Activated naive CD4-positive, alpha-beta T cell treated with anti-CD3 and anti-CD28 coated beads, Interleukin-2, amount 50 U/mL, for 72 hours (primary cell): ENCODE measurements around the gene ZNF638. TPM values are rescaled to one million over a fixed set of nuclear protein-coding genes. Genes with fewer than 3 reads are reported as not detected.
A peak's percentile ranks its signal among the peaks of the same experiment; 100 is the strongest.

Experiments
- ATAC-seq, 2 donors: fragments of 150-1000 bp; cut with Tn5 transposase; 2 replicates each; pipeline ENCODE4 v1.10.0; 2021; ENCODE audit warnings: mild to moderate bottlenecking in 2 of 2, moderate library complexity in 2 of 2
- DNase-seq, 2 donors: peaks; one replicate each; pipeline ENCODE4 v3.0.0; 2021 to 2022; ENCODE audit warnings: low spot score in 2 of 2
- H3K27ac Mint-ChIP-seq, 2 donors: one replicate each; pipeline ENCODE4 v1.8.0; 2022; ENCODE audit warnings: mild to moderate bottlenecking in 2 of 2, mixed read lengths in 2 of 2
- H3K36me3 Mint-ChIP-seq, 2 donors: one replicate each; pipeline ENCODE4 v1.8.0; 2022; ENCODE audit warnings: mixed read lengths in 2 of 2
- H3K9me3 Mint-ChIP-seq, 2 donors: one replicate each; pipeline ENCODE4 v1.8.0; 2022; ENCODE audit warnings: mixed read lengths in 2 of 2
- total RNA-seq, 2 donors: library from RNA; stranded (reverse); gene quantifications; one replicate each; pipeline ENCODE4 v1.2.3, GENCODE V29; 2022

Gene ZNF638
- total RNA-seq, 2 donors from 2014 or later = 111 to 126 TPM

- Mint-ChIP-seq H3K27ac (no peak overlapping the region), H3K36me3 (no peaks in the 10 kb centered on the region), H3K9me3 (no peaks in the 10 kb centered on the region)
- DNase-seq (no peak), ATAC-seq (no peak)
Measured at GRCh38 chr2:71468279-71469015, 136.9 kb downstream of the ZNF638 start.

GRCh38 chr2:71469403-71470398 lies 138.1 kb downstream of the ZNF638 start:
- H3K27ac Mint-ChIP-seq = no peak overlapping the region
- no peaks in the 10 kb centered on the region for H3K36me3 Mint-ChIP-seq
- ATAC-seq = no peak
- no peaks in the 10 kb centered on the region for H3K9me3 Mint-ChIP-seq
- DNase-seq = no peak

GRCh38 chr2:71471276-71471675 lies 139.7 kb downstream of the ZNF638 start:
- peak in 1 of 2 donors; percentile 59 for ATAC-seq
- DNase-seq = no peak
- Mint-ChIP-seq H3K27ac (no peak overlapping the region), H3K36me3 (no peaks in the 10 kb centered on the region), H3K9me3 (no peaks in the 10 kb centered on the region)

GRCh38 chr2:71472019-71472418 lies 140.4 kb downstream of the ZNF638 start:
- ATAC-seq (no peak), DNase-seq (no peak)
- Mint-ChIP-seq H3K9me3 (no peaks in the 10 kb centered on the region), H3K36me3 (no peaks in the 10 kb centered on the region), H3K27ac (no peak overlapping the region)

GRCh38 chr2:71473346-71474031 lies 141.9 kb downstream of the ZNF638 start:
- ATAC-seq (no peak), DNase-seq (no peak)
- Mint-ChIP-seq H3K27ac (no peak overlapping the region), H3K9me3 (no peaks in the 10 kb centered on the region), H3K36me3 (no peaks in the 10 kb centered on the region)

- Mint-ChIP-seq H3K9me3 (no peaks in the 10 kb centered on the region), H3K27ac (no peak overlapping the region), H3K36me3 (no peaks in the 10 kb centered on the region)
- DNase-seq (no peak), ATAC-seq (no peak)
Measured at GRCh38 chr2:71474116-71474743, 142.6 kb downstream of the ZNF638 start.

GRCh38 chr2:71474744-71475397 lies 143.3 kb downstream of the ZNF638 start:
- H3K27ac Mint-ChIP-seq = no peak overlapping the region
- no peak for ATAC-seq
- no peak for DNase-seq
- no peaks in the 10 kb centered on the region for H3K36me3 Mint-ChIP-seq
- no peaks in the 10 kb centered on the region for H3K9me3 Mint-ChIP-seq

- H3K27ac Mint-ChIP-seq = no peak overlapping the region
- no peaks in the 10 kb centered on the region for H3K9me3 Mint-ChIP-seq
- H3K36me3 Mint-ChIP-seq = no peaks in the 10 kb centered on the region
- ATAC-seq (no peak), DNase-seq (no peak)
Measured at GRCh38 chr2:71476495-71476894, 144.9 kb downstream of the ZNF638 start.

- no peaks in the 10 kb centered on the region for H3K36me3 Mint-ChIP-seq
- H3K9me3 Mint-ChIP-seq = no peaks in the 10 kb centered on the region
- ATAC-seq = no peak
- DNase-seq = no peak
- no peak overlapping the region for H3K27ac Mint-ChIP-seq
Measured at GRCh38 chr2:71477231-71477691, 145.7 kb downstream of the ZNF638 start.

- no peak for ATAC-seq
- no peaks in the 10 kb centered on the region for H3K9me3 Mint-ChIP-seq
- no peaks in the 10 kb centered on the region for H3K36me3 Mint-ChIP-seq
- H3K27ac Mint-ChIP-seq = no peak overlapping the region
- no peak for DNase-seq
Measured at GRCh38 chr2:71478806-71479205, 147.2 kb downstream of the ZNF638 start.

GRCh38 chr2:71479261-71479660 lies 147.7 kb downstream of the ZNF638 start:
- DNase-seq = no peak
- Mint-ChIP-seq H3K27ac (no peak overlapping the region), H3K9me3 (no peaks in the 10 kb centered on the region), H3K36me3 (no peaks in the 10 kb centered on the region)
- no peak for ATAC-seq

- ATAC-seq (no peak), DNase-seq (no peak)
- no peak overlapping the region for H3K27ac Mint-ChIP-seq
- H3K9me3 Mint-ChIP-seq = no peaks in the 10 kb centered on the region
- H3K36me3 Mint-ChIP-seq = no peaks in the 10 kb centered on the region
Measured at GRCh38 chr2:71481111-71481510, 149.5 kb downstream of the ZNF638 start.

- Mint-ChIP-seq H3K36me3 (no peaks in the 10 kb centered on the region), H3K27ac (no peak overlapping the region), H3K9me3 (no peaks in the 10 kb centered on the region)
- no peak for ATAC-seq
- DNase-seq = no peak
Measured at GRCh38 chr2:71482055-71482454, 150.5 kb downstream of the ZNF638 start.

GRCh38 chr2:71483246-71483645 lies 151.7 kb downstream of the ZNF638 start:
- Mint-ChIP-seq H3K27ac (no peak overlapping the region), H3K36me3 (no peaks in the 10 kb centered on the region), H3K9me3 (no peaks in the 10 kb centered on the region)
- DNase-seq = no peak
- ATAC-seq = no peak

GRCh38 chr2:71484354-71484753 lies 152.8 kb downstream of the ZNF638 start:
- no peaks in the 10 kb centered on the region for H3K9me3 Mint-ChIP-seq
- H3K27ac Mint-ChIP-seq = no peak overlapping the region
- H3K36me3 Mint-ChIP-seq = no peaks in the 10 kb centered on the region
- no peak for DNase-seq
- no peak for ATAC-seq
